Activated CD4-positive, alpha-beta memory T cell treated with anti-CD3 and anti-CD28 coated beads for 36 hours (primary cell): ENCODE data around the gene ZNF581. TPM values are rescaled to one million over a fixed set of nuclear protein-coding genes. Genes with fewer than 3 reads are reported as not detected.

Source experiments
- CTCF ChIA-PET: fragments of 350-600 bp; sonication (Branson Sonifier 250); formaldehyde crosslinking; loops from one replicate; lab custom pipeline; 2021; ENCODE audit warnings: antibody characterized with exemption, inconsistent platforms; lab: Charles Lee
- POLR2A ChIA-PET: fragments of 350-600 bp; sonication (Branson Sonifier 250); formaldehyde crosslinking; loops from one replicate; lab custom pipeline; 2021; ENCODE audit warnings: antibody characterized with exemption; lab: Charles Lee
- DNase-seq: peaks from one replicate; pipeline ENCODE4 v3.0.0-alpha.2; 2020
- H3K27ac Mint-ChIP-seq: one replicate; pipeline ENCODE4 v1.8.0; 2021; ENCODE audit warnings: mixed read lengths
- H3K27me3 Mint-ChIP-seq: one replicate; pipeline ENCODE4 v1.8.0; 2021; ENCODE audit warnings: mixed read lengths
- H3K36me3 Mint-ChIP-seq: one replicate; pipeline ENCODE4 v1.8.0; 2021; ENCODE audit warnings: mixed read lengths
- H3K4me1 Mint-ChIP-seq: one replicate; pipeline ENCODE4 v1.8.0; 2021; ENCODE audit warnings: low read depth, mixed read lengths
- H3K4me3 Mint-ChIP-seq: one replicate; pipeline ENCODE4 v1.8.0; 2021; ENCODE audit warnings: mild to moderate bottlenecking, mixed read lengths
- H3K9me3 Mint-ChIP-seq: one replicate; pipeline ENCODE4 v1.8.0; 2021; ENCODE audit warnings: mixed read lengths
- intact Hi-C: fragments of 100-400 bp; cut with micrococcal nuclease; formaldehyde crosslinking; loops from one replicate; pipeline ENCODE4 v1.15.1; 2023
- total RNA-seq, 2 experiments: library from RNA; stranded (reverse); gene quantifications; one replicate each; pipeline ENCODE4 v1.2.3, GENCODE V29; 2021

Gene ZNF581
- total RNA-seq, 2 experiments from 2014 or later: 19.2 to 20.1 TPM

DNA sequence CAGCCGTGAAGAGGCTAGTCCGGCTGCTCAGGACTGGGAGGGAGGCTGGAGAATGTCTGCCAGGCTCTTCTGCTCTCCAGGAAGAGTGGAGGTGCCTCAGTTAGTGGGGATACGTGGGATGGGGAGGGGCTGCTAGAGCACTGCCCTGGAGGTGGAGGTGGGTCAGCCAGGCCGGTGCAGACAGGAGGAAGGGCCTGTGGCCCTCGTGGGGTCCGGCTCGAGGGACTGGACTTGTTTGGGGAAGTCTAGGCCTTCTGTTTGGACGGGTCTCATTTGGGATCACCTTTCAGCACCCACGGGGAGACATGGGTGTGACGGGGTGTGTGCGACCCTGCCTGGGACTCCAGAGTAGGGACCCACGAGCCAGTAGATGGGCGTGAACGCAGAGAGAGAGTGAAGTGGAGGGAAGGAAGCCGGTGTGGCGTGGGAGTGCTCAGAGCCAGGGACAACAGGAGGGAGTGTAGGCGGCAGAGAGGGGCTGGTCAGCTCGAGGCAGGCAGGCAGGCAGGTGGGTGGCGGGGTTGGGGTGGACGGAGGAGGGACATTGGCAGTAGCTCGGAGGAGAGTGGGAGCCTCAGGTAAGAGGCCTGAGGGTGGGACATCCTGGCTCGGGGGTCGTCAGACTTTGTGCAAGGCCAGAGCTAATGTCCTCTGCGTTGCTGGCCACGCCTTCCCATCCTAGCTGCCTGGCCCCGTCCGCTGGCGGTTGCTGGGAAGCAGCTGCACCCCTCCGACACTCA lies 43.0 kb downstream of the ZNF581 start:
- ChIA-PET POLR2A (no interaction called here), CTCF (no interaction called here)
- no peaks in the 10 kb centered on the region for H3K27me3 Mint-ChIP-seq
- peaks cover 15% of the 10 kb centered on the region for H3K36me3 Mint-ChIP-seq
- H3K4me1 Mint-ChIP-seq: peaks cover 2% of the 10 kb centered on the region
- H3K9me3 Mint-ChIP-seq: no peaks in the 10 kb centered on the region
- H3K27ac Mint-ChIP-seq: no peak overlapping the region
- H3K4me3 Mint-ChIP-seq: no peak overlapping the region
- intact Hi-C loops: no loop called here
- DNase-seq: no peak

DNA sequence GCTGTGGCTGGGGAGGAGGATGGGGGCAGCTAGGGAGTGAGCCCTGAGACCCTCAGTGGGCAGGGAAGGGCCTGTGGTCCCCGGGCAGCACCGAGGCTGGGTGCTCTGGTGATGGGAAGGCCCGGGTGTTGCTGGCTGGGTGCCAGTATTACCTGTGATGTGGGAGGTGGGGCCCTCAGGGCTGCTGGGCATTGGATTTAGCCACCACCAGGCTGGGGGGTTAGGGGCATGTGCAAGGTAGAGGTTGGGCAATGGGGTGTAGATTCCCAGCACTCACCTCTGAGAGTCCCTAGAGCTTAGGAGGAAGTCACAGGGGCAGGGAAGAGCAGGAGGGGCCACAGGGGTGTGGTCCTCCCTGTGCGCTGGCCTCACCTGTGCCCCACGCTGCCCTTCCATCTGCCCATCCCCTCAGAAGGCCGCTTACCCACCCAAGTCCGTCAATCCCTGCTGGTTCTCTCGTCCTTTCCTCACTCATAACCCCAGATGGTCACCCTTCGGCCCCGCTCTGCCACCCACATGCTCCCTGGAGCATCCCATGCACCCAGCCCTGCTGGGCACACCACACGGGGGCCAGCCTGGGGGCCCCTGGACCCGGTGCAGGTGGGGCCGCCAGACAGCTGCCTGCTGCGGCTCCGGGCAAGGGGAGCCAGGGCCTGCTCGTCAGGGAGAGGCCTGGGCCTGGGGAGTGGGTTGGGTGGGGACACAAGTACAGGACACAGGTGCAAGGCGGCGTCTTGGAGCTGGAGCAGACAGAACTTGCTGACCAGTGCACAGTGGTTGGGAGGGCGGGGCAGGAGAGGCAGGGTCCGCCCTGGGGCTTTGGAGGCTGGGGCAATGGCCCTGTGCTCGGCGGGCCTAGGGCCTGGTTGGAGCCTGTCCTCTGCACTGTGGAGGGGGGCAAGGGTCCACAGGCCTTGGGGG lies 44.1 kb downstream of the ZNF581 start:
- Mint-ChIP-seq H3K27ac (no peak overlapping the region), H3K36me3 (peaks cover 15% of the 10 kb centered on the region)

DNA sequence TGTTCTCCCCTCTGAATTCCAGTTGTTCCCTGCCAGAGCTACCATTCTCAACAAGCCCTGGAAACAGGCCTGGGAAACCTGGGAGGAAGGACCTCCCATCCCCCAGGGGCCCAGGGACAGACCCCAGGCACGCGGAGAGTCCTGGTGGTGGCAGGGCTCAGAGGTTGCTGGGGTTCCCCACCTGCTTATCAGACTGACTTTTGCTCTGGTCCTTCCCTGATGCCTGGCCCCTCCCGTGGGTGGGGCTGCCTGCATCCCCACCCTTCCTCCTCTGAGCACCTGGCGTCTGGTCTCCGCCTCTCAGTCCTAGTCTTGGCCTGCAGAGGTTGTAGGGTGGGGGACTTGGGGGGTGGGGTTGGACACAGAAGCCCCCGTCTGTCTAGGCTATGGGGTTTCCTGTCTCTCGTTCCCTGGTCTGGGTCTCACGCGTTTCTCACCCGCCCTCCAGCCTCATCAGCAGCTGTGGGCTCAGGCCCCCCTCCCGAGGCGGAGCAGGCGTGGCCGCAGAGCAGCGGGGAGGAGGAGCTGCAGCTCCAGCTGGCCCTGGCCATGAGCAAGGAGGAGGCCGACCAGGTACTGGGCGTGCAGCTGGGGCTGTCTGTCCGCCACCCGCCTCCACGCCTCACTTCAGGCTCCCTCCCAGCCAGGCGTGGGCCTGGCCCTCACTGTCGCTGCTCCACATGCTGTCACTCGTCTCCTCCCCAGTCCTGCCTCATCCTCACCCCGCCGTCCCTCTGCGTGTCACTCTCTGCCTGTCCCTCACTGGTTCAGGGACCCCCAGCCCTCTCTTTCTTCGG lies 45.2 kb downstream of the ZNF581 start:
- intact Hi-C loops: no loop called here
- H3K27ac Mint-ChIP-seq: no peak overlapping the region
- H3K36me3 Mint-ChIP-seq: peaks cover 18% of the 10 kb centered on the region
- no peaks in the 10 kb centered on the region for H3K27me3 Mint-ChIP-seq
- H3K9me3 Mint-ChIP-seq: no peaks in the 10 kb centered on the region
- DNase-seq: no peak
- ChIA-PET POLR2A (no interaction called here), CTCF (no interaction called here)
- no peak overlapping the region for H3K4me3 Mint-ChIP-seq
- H3K4me1 Mint-ChIP-seq: peaks cover 2% of the 10 kb centered on the region

More for the DNA sequence above, 44.1 kb downstream of the ZNF581 start:
- intact Hi-C loops: no loop called here
- Mint-ChIP-seq H3K27me3 (no peaks in the 10 kb centered on the region), H3K4me1 (peaks cover 2% of the 10 kb centered on the region), H3K4me3 (no peak overlapping the region), H3K9me3 (no peaks in the 10 kb centered on the region)
- ChIA-PET CTCF (no interaction called here), POLR2A (no interaction called here)
- DNase-seq: no peak

DNA sequence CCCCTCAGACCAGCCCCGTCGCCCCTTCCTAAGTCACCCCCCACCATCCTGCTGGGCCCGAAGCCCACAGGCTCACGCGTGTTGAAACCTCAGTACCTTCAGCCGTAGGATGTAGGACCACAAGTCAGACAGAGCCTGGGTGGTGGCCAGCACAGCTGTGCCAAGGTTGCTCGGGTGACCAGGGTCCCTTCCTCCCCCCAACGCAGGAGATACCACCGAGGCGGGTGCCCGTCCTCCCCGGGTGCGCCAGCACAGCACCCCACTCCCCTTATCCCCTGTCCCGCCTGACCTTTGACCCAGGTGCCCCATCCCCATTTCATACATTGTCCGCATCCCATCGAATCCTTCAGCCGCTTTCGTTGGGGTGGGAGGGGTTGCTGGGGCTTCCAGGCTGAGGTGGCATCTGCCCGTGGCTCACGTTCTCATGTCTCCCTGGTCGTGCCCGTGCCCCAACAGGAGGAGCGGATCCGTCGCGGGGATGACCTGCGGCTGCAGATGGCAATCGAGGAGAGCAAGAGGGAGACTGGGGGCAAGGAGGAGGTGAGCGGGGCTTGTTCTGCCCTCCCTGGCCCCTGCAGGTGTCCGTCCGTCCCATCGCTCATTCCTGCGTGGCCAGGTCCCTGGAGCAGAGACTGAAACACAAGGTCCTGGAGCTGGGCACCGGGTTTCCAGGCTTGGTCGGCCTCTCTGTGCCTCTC lies 46.1 kb downstream of the ZNF581 start:
- no peaks in the 10 kb centered on the region for H3K27me3 Mint-ChIP-seq
- H3K36me3 Mint-ChIP-seq: peaks cover 17% of the 10 kb centered on the region
- CTCF ChIA-PET: no interaction called here
- peaks cover 2% of the 10 kb centered on the region for H3K4me1 Mint-ChIP-seq
- H3K9me3 Mint-ChIP-seq: no peaks in the 10 kb centered on the region
- intact Hi-C loops: no loop called here
- POLR2A ChIA-PET: no interaction called here
- DNase-seq: no peak
- H3K27ac Mint-ChIP-seq: no peak overlapping the region
- H3K4me3 Mint-ChIP-seq: no peak overlapping the region

DNA sequence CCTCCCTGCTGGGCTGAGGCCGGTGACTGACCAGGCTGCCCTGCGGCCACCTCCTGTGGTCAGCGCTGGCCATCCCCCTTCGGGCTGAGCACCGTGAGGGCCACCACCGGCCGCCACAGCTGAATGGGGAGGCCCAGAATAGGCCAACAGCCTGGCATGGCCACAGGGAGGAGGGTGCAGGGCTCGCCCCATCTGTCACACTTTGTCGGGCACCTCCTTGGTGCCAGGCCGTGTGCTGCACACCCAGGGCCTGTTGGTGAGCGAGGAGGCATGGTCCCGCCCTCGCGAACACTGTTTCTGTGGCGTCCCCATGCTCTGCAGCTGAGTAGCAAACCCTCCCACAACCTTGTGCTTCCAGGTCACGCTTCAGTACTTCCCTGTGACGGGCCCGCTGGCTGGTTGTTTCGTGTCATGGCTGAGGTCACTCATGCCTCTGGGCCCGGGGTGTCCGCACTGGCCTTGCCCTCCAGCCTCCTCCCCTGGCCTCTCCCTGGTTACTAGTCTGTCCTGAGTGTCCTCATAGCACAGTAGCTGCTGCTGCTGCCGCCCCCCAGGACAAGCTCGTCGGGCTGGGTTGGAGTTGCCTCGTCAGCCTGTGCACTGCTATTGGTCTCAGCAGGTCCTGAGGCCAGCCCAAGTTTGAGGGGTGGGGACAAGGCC lies 46.8 kb downstream of the ZNF581 start:
- no peaks in the 10 kb centered on the region for H3K9me3 Mint-ChIP-seq
- no peak overlapping the region for H3K4me3 Mint-ChIP-seq
- CTCF ChIA-PET: no interaction called here
- no peaks in the 10 kb centered on the region for H3K27me3 Mint-ChIP-seq
- peaks cover 15% of the 10 kb centered on the region for H3K36me3 Mint-ChIP-seq
- H3K4me1 Mint-ChIP-seq: no peaks in the 10 kb centered on the region
- no peak overlapping the region for H3K27ac Mint-ChIP-seq
- intact Hi-C loops: no loop called here
- POLR2A ChIA-PET: no interaction called here
- no peak for DNase-seq

DNA sequence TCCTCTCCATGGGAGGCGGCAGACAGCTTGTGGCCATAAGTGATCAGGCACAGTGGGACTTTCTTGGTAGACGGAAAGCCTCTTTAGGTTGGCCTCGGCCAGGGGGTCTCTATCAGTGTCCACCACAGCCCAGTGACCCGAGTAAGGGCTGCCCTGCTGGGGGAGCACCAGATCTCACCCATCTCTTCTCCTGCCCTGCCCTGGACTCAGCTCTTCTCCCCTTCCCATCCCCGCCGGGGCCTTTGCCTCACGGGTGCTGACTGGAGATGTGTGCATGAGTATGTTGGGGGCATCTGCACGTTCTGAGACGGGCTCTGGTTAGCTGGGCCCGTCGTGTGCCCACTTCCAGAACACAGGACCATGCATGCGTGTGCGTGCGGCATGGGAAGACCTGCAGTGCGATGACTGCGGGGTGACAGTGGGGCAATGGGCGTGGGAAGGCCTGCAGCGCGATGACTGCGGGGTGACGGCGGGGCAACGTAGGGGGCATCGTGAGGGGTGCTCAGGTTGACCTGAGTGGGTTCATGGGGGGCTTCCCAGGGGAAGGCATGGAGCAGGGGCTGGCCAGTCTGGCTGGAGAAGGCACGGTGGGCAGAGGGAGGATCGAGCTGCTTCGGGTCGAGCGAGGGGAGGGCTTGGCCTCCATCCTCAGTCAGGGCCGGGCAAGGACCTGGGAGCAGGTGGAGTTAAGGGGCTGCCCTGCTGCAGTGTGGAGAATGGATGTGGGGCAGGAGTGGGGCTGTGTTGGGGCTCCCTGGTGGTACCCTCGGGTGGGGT lies 47.5 kb downstream of the ZNF581 start:
- Mint-ChIP-seq H3K4me3 (no peak overlapping the region), H3K27ac (no peak overlapping the region), H3K36me3 (peaks cover 14% of the 10 kb centered on the region), H3K4me1 (no peaks in the 10 kb centered on the region), H3K27me3 (no peaks in the 10 kb centered on the region), H3K9me3 (no peaks in the 10 kb centered on the region)
- POLR2A ChIA-PET: no interaction called here
- CTCF ChIA-PET: no interaction called here
- no peak for DNase-seq
- intact Hi-C loops: no loop called here

DNA sequence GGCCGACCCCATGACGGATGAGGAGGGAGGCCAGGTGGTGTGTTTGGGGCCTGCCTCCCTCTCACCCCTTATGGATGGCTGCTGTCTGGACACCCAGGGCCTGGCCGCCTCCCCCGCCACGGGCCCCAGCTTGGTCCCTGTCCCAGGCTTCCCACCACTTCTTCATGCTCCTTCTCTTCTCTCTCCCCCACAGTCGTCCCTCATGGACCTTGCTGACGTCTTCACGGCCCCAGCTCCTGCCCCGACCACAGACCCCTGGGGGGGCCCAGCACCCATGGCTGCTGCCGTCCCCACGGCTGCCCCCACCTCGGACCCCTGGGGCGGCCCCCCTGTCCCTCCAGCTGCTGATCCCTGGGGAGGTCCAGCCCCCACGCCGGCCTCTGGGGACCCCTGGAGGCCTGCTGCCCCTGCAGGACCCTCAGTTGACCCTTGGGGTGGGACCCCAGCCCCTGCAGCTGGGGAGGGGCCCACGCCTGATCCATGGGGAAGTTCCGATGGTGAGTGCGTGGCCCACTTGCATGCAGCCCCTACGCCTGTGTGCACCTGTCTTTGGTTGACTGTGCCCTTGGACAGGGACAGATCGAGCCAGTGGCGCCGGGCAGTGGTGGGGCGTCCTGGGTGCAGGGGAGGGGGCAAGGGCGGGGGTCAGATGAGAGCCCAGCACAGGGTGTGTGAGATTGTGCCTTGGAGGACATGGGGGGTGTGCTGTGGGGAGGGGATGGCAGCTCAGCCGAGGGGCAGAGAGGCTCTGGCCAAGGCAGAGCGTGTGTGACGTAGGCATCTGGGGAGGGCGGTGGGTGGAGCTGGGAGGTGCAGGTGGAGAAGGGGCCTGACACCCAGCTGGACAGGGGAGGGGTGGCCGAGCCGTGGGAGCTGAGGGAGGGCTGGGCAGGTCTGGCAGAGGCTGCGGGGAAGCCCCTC lies 48.4 kb downstream of the ZNF581 start:
- Mint-ChIP-seq H3K4me3 (no peak overlapping the region), H3K27ac (no peak overlapping the region), H3K4me1 (no peaks in the 10 kb centered on the region), H3K9me3 (no peaks in the 10 kb centered on the region), H3K36me3 (peaks cover 11% of the 10 kb centered on the region), H3K27me3 (no peaks in the 10 kb centered on the region)
- CTCF ChIA-PET: no interaction called here
- no peak for DNase-seq
- intact Hi-C loops: no loop called here
- POLR2A ChIA-PET: no interaction called here

DNA sequence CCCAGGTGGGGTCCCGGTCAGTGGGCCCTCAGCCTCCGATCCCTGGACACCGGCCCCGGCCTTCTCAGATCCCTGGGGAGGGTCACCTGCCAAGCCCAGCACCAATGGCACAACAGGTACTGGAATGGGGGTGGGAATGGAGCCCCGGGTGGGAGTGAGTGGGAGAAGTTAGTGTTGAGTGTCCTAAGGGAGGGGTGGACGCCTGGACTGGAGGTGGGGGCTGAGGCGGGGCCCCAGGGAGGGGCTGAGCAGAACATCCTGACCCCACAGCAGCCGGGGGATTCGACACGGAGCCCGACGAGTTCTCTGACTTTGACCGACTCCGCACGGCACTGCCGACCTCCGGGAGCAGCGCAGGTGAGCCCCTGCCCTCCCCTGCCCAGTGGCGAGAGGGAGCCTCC lies 49.2 kb downstream of the ZNF581 start:
- Mint-ChIP-seq H3K27ac (no peak overlapping the region), H3K36me3 (peaks cover 16% of the 10 kb centered on the region), H3K27me3 (no peaks in the 10 kb centered on the region), H3K9me3 (no peaks in the 10 kb centered on the region), H3K4me3 (no peak overlapping the region), H3K4me1 (no peaks in the 10 kb centered on the region)
- ChIA-PET POLR2A (no interaction called here), CTCF (no interaction called here)
- no peak for DNase-seq
- intact Hi-C loops: no loop called here

DNA sequence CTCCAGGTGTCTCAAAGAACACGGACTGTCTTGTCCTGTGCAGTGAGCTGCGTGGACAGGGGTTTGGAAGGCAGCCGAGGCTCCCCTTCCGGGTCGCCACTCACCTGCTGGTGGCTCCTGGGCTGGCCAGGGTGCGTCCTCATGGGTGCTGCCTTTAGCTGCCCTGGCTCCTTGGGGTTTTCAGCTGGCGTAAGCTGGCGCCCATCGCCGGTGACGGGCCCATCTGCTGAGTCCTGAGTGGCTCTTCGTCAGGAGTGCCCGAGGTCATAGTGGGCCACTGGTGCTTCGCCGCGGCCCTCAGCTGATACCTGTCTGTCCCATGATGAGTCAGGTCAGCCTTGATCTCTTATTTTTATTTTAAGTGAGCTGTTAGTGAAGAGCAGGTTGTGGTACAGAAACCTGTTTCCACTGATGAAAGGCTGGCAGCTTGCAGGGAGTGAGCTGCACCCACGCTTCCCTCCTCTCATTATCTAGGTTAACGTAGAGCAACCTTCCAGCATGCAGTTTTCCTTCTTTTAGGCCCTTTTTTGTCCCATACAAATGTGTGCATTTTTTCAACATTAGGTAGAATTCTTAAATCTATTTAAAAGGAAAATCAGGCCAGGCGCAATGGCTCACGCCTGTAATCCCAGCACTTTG lies 50.0 kb downstream of the ZNF581 start:
- Mint-ChIP-seq H3K27me3 (no peaks in the 10 kb centered on the region), H3K36me3 (peaks cover 18% of the 10 kb centered on the region), H3K4me3 (no peak overlapping the region), H3K9me3 (no peaks in the 10 kb centered on the region), H3K27ac (no peak overlapping the region), H3K4me1 (no peaks in the 10 kb centered on the region)
- no peak for DNase-seq
- ChIA-PET CTCF (no interaction called here), POLR2A (no interaction called here)
- intact Hi-C loops: no loop called here

DNA sequence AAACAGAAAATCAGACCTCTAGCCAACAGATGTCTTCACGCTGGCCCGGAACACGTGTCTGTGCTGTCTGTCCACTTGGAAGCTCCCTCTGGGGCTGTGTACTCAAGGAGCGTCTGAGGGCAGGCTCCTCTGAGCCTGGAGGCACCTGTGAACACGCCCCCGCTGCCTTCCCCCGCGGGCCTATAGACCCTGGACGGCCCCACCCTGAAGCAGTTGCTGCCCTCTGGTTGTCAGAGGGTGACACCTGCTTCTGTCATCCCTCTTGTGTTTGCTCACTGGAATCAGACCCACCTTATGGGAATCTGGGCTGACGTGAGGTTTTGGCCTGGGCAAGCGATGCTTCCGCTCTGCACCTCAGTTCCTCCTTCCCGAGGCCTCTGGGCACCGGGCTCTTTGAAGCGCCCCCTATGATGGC lies 50.8 kb downstream of the ZNF581 start:
- intact Hi-C loops: no loop called here
- Mint-ChIP-seq H3K27ac (no peak overlapping the region), H3K36me3 (peaks cover 20% of the 10 kb centered on the region), H3K27me3 (no peaks in the 10 kb centered on the region), H3K4me1 (no peaks in the 10 kb centered on the region), H3K9me3 (no peaks in the 10 kb centered on the region), H3K4me3 (no peak overlapping the region)
- ChIA-PET POLR2A (no interaction called here), CTCF (no interaction called here)
- no peak for DNase-seq
